ENCODE measurements around the gene EXT2.

DNA sequence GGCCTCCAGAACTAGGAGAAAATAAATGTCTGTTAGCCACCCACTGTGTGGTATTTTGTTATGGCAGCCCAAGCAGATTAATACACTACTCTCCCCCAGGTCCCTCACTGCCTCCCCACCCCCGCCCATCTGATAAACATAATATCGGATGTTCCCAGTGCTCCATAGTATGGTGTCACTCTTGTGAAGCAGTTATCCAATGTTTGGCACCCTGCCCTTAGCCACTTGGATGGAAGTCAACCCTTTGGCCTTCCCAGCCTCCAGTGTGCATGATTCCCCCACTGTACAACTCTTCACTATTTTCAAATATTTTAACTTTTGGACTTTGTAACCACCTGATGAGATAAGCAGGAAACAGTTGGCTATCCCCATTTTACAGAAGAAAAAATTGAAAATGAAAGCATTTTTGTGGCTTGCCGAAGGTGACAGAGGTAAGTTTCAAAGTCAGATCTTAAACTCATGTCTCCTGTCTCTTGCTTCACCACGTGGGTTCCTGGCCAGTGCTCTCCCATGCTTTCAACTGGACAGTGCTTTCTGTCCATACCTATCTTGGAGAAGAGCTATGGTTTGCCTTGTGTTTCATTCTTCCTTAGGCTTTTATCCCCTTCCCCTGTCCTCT is 161.3 kb downstream of the EXT2 start:
- TF ChIP-seq, protein P1, sequence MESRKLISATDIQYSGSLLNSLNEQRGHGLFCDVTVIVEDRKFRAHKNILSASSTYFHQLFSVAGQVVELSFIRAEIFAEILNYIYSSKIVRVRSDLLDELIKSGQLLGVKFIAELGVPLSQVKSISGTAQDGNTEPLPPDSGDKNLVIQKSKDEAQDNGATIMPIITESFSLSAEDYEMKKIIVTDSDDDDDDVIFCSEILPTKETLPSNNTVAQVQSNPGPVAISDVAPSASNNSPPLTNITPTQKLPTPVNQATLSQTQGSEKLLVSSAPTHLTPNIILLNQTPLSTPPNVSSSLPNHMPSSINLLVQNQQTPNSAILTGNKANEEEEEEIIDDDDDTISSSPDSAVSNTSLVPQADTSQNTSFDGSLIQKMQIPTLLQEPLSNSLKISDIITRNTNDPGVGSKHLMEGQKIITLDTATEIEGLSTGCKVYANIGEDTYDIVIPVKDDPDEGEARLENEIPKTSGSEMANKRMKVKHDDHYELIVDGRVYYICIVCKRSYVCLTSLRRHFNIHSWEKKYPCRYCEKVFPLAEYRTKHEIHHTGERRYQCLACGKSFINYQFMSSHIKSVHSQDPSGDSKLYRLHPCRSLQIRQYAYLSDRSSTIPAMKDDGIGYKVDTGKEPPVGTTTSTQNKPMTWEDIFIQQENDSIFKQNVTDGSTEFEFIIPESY (IDR thresholded peaks at IDR 0.05; ENCODE audit: borderline replicate concordance, low read depth): no peak
- TF ChIP-seq NFIC (IDR thresholded peaks at IDR 0.05; ENCODE audit: borderline replicate concordance): no peak
- TF ChIP-seq, protein P2, sequence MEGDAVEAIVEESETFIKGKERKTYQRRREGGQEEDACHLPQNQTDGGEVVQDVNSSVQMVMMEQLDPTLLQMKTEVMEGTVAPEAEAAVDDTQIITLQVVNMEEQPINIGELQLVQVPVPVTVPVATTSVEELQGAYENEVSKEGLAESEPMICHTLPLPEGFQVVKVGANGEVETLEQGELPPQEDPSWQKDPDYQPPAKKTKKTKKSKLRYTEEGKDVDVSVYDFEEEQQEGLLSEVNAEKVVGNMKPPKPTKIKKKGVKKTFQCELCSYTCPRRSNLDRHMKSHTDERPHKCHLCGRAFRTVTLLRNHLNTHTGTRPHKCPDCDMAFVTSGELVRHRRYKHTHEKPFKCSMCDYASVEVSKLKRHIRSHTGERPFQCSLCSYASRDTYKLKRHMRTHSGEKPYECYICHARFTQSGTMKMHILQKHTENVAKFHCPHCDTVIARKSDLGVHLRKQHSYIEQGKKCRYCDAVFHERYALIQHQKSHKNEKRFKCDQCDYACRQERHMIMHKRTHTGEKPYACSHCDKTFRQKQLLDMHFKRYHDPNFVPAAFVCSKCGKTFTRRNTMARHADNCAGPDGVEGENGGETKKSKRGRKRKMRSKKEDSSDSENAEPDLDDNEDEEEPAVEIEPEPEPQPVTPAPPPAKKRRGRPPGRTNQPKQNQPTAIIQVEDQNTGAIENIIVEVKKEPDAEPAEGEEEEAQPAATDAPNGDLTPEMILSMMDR (IDR thresholded peaks at IDR 0.05): no peak
- no peak for TF ChIP-seq FOSL2 (IDR thresholded peaks at IDR 0.05; ENCODE audit: borderline replicate concordance, low read depth)
- TF ChIP-seq EZH2phosphoT487 (IDR thresholded peaks at IDR 0.05; ENCODE audit: borderline replicate concordance, low read depth): no peak
- no peak for TF ChIP-seq POLR2AphosphoS5 (IDR thresholded peaks at IDR 0.05; ENCODE audit: low read depth, low read length)
- TF ChIP-seq SIN3A (IDR thresholded peaks at IDR 0.05; ENCODE audit: borderline replicate concordance, low read depth, low read length): no peak
- TF ChIP-seq RAD21 (IDR thresholded peaks at IDR 0.05; ENCODE audit: low read length): no peak
- TF ChIP-seq, protein P3, sequence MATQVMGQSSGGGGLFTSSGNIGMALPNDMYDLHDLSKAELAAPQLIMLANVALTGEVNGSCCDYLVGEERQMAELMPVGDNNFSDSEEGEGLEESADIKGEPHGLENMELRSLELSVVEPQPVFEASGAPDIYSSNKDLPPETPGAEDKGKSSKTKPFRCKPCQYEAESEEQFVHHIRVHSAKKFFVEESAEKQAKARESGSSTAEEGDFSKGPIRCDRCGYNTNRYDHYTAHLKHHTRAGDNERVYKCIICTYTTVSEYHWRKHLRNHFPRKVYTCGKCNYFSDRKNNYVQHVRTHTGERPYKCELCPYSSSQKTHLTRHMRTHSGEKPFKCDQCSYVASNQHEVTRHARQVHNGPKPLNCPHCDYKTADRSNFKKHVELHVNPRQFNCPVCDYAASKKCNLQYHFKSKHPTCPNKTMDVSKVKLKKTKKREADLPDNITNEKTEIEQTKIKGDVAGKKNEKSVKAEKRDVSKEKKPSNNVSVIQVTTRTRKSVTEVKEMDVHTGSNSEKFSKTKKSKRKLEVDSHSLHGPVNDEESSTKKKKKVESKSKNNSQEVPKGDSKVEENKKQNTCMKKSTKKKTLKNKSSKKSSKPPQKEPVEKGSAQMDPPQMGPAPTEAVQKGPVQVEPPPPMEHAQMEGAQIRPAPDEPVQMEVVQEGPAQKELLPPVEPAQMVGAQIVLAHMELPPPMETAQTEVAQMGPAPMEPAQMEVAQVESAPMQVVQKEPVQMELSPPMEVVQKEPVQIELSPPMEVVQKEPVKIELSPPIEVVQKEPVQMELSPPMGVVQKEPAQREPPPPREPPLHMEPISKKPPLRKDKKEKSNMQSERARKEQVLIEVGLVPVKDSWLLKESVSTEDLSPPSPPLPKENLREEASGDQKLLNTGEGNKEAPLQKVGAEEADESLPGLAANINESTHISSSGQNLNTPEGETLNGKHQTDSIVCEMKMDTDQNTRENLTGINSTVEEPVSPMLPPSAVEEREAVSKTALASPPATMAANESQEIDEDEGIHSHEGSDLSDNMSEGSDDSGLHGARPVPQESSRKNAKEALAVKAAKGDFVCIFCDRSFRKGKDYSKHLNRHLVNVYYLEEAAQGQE (IDR thresholded peaks at IDR 0.05; ENCODE audit: low read depth, low read length): no peak
- TF ChIP-seq, protein P4, sequence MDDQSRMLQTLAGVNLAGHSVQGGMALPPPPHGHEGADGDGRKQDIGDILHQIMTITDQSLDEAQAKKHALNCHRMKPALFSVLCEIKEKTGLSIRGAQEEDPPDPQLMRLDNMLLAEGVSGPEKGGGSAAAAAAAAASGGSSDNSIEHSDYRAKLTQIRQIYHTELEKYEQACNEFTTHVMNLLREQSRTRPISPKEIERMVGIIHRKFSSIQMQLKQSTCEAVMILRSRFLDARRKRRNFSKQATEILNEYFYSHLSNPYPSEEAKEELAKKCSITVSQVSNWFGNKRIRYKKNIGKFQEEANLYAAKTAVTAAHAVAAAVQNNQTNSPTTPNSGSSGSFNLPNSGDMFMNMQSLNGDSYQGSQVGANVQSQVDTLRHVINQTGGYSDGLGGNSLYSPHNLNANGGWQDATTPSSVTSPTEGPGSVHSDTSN (IDR thresholded peaks at IDR 0.05): no peak
- TF ChIP-seq, protein P5, sequence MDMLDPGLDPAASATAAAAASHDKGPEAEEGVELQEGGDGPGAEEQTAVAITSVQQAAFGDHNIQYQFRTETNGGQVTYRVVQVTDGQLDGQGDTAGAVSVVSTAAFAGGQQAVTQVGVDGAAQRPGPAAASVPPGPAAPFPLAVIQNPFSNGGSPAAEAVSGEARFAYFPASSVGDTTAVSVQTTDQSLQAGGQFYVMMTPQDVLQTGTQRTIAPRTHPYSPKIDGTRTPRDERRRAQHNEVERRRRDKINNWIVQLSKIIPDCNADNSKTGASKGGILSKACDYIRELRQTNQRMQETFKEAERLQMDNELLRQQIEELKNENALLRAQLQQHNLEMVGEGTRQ (IDR thresholded peaks at IDR 0.05; ENCODE audit: borderline replicate concordance, low read depth, low read length): no peak
- no peak for TF ChIP-seq FOXM1 (IDR thresholded peaks at IDR 0.05; ENCODE audit: low read depth)
